Mucosa of rectum (tissue), 2 donors: Measurements from ENCODE around the gene IL17RE.

Source experiments
- H3K27ac ChIP-seq, 2 donors: one replicate each; pipeline ENCODE4 v1.7.0; 2013; ENCODE audit warnings: inconsistent platforms in 2 of 2, low read depth in 2 of 2, low read length in 2 of 2
- H3K27me3 ChIP-seq, 2 donors: one replicate each; pipeline ENCODE4 v1.7.0; 2013; ENCODE audit warnings: low read length in 2 of 2; ENCODE audit not compliant: control insufficient read depth in 2 of 2, insufficient read depth in 2 of 2
- H3K36me3 ChIP-seq, 2 donors: one replicate each; pipeline ENCODE4 v1.7.0; 2013; ENCODE audit warnings: low read length in 2 of 2; ENCODE audit not compliant: control insufficient read depth in 2 of 2, insufficient read depth in 2 of 2
- H3K4me1 ChIP-seq, 2 donors: one replicate each; pipeline ENCODE4 v1.7.0; 2013; ENCODE audit warnings: low read length in 2 of 2, mild to moderate bottlenecking in 1 of 2; ENCODE audit not compliant: control insufficient read depth in 2 of 2, insufficient read depth in 2 of 2
- H3K4me3 ChIP-seq, 2 donors: one replicate each; pipeline ENCODE4 v1.7.0; 2013; ENCODE audit warnings: low read length in 2 of 2
- H3K9ac ChIP-seq, 2 donors: one replicate each; pipeline ENCODE4 v1.7.0; 2013; ENCODE audit warnings: low read length in 2 of 2, low read depth in 1 of 2, mild to moderate bottlenecking in 1 of 2
- H3K9me3 ChIP-seq, 2 donors: one replicate each; pipeline ENCODE4 v1.7.0; 2013; ENCODE audit warnings: low read length in 2 of 2; ENCODE audit not compliant: control insufficient read depth in 2 of 2
- donor health status: healthy.
- donor health status: Normal muscosa, but diverticular disease.

Gene IL17RE

DNA sequence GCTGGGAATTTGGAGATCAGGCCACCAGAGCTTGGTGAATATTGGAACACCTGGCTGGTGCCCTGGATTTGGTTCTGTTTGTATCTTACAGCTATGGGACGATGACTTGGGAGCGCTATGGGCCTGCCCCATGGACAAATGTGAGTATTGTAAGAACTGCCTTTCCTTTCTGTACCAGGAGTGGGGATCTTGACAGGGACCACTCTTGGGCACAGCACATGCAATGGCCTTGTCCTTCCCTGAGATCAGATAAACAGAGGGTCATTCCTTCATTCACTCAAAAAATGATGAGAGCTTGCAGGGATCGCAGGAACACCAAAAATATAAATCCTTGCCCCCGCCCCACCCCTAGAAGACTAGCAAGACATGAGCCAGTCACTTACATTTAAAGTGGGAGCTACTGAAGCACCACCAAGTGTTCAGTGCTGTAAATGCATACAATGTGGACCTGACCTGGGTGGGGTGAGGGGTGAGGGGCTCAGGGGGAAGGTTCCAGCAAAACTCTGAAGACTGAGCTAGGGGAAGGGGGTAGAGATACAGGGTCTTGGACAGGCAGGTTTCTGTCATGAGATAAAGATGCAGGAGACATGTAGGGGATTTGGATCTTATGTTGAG, 28.3 kb downstream of the IL17RE start:
- no peaks in the 10 kb centered on the region for H3K27me3 ChIP-seq
- H3K9me3 ChIP-seq: no peaks in the 10 kb centered on the region
- H3K4me3 ChIP-seq: no peak overlapping the region
- H3K27ac ChIP-seq: no peak overlapping the region
- peaks cover 18 to 23% of the 10 kb centered on the region in 2 donors for H3K4me1 ChIP-seq
- H3K9ac ChIP-seq: no peak overlapping the region
- H3K36me3 ChIP-seq: peaks cover 2 to 6% of the 10 kb centered on the region in 2 donors

DNA sequence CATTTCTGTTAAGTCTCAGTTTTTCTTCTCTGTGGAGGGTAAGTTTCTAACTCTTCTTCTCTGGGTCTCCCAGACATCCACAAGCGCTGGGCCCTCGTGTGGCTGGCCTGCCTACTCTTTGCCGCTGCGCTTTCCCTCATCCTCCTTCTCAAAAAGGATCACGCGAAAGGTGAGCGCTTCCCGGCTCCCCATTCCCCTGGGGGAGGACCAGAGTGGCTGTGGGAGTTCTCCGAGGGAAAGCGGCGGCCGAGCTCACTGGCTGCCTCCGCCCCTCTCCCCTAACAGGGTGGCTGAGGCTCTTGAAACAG, 29.8 kb downstream of the IL17RE start:
- Histone ChIP-seq H3K4me3 (peak overlapping the region; percentile 94 to 98), H3K27ac (peak overlapping the region; percentile 94 to 96), H3K27me3 (no peaks in the 10 kb centered on the region), H3K9ac (peak overlapping the region; percentile 75 to 89), H3K36me3 (peaks cover 8 to 16% of the 10 kb centered on the region in 2 donors), H3K4me1 (peaks cover 18 to 23% of the 10 kb centered on the region in 2 donors), H3K9me3 (no peaks in the 10 kb centered on the region)

DNA sequence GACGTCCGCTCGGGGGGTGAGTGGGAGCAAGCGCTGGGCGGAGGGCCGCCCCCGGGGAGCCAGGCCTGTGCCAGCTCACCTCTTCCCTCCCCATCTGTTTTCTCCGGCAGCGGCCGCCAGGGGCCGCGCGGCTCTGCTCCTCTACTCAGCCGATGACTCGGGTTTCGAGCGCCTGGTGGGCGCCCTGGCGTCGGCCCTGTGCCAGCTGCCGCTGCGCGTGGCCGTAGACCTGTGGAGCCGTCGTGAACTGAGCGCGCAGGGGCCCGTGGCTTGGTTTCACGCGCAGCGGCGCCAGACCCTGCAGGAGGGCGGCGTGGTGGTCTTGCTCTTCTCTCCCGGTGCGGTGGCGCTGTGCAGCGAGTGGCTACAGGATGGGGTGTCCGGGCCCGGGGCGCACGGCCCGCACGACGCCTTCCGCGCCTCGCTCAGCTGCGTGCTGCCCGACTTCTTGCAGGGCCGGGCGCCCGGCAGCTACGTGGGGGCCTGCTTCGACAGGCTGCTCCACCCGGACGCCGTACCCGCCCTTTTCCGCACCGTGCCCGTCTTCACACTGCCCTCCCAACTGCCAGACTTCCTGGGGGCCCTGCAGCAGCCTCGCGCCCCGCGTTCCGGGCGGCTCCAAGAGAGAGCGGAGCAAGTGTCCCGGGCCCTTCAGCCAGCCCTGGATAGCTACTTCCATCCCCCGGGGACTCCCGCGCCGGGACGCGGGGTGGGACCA, 30.4 kb downstream of the IL17RE start:
- Histone ChIP-seq H3K4me1 (peaks cover 18 to 23% of the 10 kb centered on the region in 2 donors), H3K36me3 (peaks cover 12 to 16% of the 10 kb centered on the region in 2 donors), H3K4me3 (peak overlapping the region; percentile 94 to 98), H3K27ac (peak overlapping the region; percentile 94 to 96), H3K9ac (peak overlapping the region; percentile 75 to 89), H3K27me3 (no peaks in the 10 kb centered on the region), H3K9me3 (no peaks in the 10 kb centered on the region)

DNA sequence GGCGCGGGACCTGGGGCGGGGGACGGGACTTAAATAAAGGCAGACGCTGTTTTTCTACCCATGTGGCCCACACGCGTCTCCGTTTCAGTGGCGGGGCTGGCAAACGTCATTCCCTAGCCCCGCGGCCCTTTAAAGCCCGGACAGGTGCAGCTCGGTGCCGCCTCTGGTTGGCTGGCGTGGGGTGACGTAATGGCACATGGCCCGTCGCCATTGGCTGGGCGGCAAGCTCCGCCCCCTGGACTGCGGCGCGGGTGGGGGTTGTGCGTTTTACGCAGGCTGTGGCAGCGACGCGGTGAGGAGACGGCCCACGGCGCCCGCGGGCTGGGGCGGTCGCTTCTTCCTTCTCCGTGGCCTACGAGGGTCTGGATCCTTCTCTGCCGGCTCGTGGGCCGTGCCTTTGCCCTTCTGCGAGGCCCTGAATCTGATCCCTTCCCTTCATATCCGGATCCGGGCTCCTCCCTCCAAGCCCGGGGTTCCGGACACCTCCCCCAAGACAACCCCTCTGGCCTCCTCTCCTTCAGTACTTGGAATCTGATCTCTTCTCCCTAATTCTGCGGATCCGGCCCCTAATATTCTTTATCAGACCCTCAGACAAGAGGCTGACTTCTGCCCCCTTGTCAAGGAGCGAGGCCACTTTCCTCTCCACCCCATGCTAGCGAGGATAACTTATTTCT, 31.1 kb downstream of the IL17RE start, which contains the start of gene CRELD1:
TSS of gene CRELD1 (plus strand) at position 274 of the 674 bp plus-strand sequence. CDS start 605 bp downstream, outside the sequence.
- H3K9me3 ChIP-seq: no peaks in the 10 kb centered on the region
- peak within 1 kb of the TSS; percentile 94 to 98 for H3K4me3 ChIP-seq
- H3K4me1 ChIP-seq: peaks cover 18 to 23% of the 10 kb centered on the region in 2 donors
- H3K9ac ChIP-seq: peak within 1 kb of the TSS; percentile 89 to 95
- H3K27ac ChIP-seq: peak within 1 kb of the TSS; percentile 94 to 96
- H3K36me3 ChIP-seq: peaks cover 15 to 16% of the 10 kb centered on the region in 2 donors
- H3K27me3 ChIP-seq: no peaks in the 10 kb centered on the region

DNA sequence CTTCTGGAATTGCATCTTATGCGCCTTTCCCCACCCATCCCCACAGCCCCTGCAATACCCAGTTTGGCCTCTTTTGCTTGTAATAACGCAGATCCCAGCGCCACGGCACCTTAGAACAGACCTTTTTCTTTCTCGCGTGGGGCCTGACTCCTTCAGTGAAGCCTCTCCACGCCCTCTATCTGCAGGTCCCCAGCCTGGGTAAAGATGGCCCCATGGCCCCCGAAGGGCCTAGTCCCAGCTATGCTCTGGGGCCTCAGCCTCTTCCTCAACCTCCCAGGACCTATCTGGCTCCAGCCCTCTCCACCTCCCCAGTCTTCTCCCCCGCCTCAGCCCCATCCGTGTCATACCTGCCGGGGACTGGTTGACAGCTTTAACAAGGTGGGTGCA, 31.6 kb downstream of the IL17RE start:
- Histone ChIP-seq H3K27ac (peak overlapping the region; percentile 94 to 96), H3K27me3 (no peaks in the 10 kb centered on the region), H3K9ac (peak overlapping the region; percentile 89 to 95), H3K9me3 (no peaks in the 10 kb centered on the region), H3K36me3 (peaks cover 15 to 16% of the 10 kb centered on the region in 2 donors), H3K4me3 (peak overlapping the region; percentile 94 to 98), H3K4me1 (peaks cover 18 to 23% of the 10 kb centered on the region in 2 donors)

DNA sequence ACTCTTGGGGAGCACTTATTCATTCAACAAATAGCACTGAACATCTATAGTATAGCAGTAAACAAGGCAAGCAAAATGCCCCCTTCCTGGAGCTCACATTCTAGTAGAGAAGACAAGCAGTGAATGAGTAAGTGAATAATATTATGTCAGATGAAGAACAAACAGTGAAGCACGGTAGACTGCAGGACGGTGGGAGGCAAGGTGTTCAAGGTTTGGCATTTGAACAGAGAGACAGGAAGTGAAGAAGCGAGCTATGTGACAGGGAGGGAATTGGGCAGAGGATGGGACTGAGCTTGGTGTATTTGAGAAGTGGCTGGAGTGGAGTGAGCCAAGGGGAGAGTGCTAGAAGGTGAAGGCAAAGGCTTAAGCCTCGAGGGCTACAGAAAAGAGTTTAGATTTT, 32.3 kb downstream of the IL17RE start:
- peak overlapping the region in 1 of 2 donors; percentile 94 for H3K4me3 ChIP-seq
- no peak overlapping the region for H3K27ac ChIP-seq
- H3K9me3 ChIP-seq: no peaks in the 10 kb centered on the region
- H3K36me3 ChIP-seq: peaks cover 14 to 15% of the 10 kb centered on the region in 2 donors
- H3K9ac ChIP-seq: peak overlapping the region in 1 of 2 donors; percentile 95
- H3K27me3 ChIP-seq: no peaks in the 10 kb centered on the region
- peaks cover 18 to 23% of the 10 kb centered on the region in 2 donors for H3K4me1 ChIP-seq

DNA sequence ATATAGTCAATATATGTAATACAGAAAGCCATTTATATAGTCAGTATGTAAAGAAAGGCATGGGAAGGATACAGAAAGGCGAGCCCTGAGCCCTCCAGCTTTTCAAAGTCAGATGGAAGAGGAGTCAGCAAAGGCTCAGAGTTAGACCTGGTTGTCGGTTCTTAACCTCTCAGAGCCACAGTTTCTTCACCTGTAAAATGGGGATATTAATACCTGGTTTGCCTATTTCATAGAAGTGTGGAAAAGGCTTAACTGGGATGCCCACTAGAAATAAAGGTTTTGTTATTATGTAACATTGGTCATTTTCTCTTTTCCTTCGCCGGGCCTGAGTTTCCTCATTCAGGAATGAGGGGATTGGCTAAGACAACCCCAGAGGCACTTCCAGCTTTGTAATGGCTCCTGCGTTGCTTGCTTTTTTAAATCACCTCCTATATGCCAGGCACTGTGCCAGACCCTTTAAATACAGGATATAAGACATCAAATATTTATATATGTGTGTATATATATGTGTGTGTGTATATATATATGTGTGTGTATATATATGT, 33.4 kb downstream of the IL17RE start:
- no peak overlapping the region for H3K9ac ChIP-seq
- no peaks in the 10 kb centered on the region for H3K9me3 ChIP-seq
- H3K27ac ChIP-seq: no peak overlapping the region
- peaks cover 14 to 17% of the 10 kb centered on the region in 2 donors for H3K36me3 ChIP-seq
- peaks cover 18 to 23% of the 10 kb centered on the region in 2 donors for H3K4me1 ChIP-seq
- H3K27me3 ChIP-seq: no peaks in the 10 kb centered on the region
- H3K4me3 ChIP-seq: no peak overlapping the region

DNA sequence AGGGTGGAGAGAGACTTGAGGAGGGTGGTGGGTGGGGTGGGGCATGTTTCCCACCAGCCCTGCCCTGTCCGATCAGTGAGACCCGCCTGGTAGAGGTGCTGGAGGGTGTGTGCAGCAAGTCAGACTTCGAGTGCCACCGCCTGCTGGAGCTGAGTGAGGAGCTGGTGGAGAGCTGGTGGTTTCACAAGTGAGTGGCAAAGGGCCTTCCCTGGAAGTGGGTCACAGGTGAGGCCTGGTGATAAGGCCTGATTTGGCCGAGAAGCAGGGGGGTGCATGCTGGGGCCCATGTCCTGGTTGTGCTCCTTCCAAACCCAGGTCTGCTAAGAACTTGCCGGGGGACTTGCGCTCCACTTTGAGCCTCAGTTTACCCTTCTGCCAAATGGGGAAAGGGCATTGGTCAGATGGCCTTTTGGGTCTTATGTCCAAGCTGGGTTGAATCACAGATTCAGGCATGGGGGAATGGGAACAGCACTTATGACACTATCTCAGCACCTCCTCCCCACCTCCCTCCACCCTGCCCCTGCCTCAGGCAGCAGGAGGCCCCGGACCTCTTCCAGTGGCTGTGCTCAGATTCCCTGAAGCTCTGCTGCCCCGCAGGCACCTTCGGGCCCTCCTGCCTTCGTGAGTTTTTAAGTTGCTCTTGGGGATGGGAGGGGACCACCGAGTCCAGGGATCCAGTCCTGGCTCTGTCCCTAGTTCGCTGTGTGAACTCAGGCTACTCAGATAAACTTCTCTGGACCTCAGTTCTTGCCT, 35.0 kb downstream of the IL17RE start:
- peaks cover 15 to 19% of the 10 kb centered on the region in 2 donors for H3K4me1 ChIP-seq
- no peaks in the 10 kb centered on the region for H3K9me3 ChIP-seq
- H3K27me3 ChIP-seq: no peaks in the 10 kb centered on the region
- no peak overlapping the region for H3K27ac ChIP-seq
- no peak overlapping the region for H3K9ac ChIP-seq
- H3K4me3 ChIP-seq: no peak overlapping the region
- peaks cover 20 to 24% of the 10 kb centered on the region in 2 donors for H3K36me3 ChIP-seq

DNA sequence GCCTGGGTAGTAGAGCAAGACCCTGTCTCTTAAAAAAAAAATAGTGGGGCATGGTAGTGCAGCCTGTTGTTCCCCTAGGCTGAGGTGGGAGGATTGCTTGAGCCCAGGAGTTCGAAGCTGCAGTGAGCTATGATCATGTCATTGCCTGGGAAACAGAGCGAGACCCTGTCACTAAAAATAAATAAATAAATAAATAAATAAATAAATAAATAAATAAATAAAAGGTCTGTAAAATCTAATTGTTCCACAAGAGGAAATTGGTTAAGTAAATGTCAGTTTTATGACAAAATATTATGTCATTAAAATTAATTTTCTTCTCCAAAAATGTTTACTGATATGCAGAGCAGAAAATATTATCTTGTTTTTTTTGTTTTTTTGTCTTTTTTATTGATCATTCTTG, 36.3 kb downstream of the IL17RE start:
- Histone ChIP-seq H3K36me3 (peaks cover 26 to 30% of the 10 kb centered on the region in 2 donors), H3K27ac (no peak overlapping the region), H3K4me3 (no peak overlapping the region), H3K9ac (no peak overlapping the region), H3K4me1 (peaks cover 12 to 14% of the 10 kb centered on the region in 2 donors), H3K27me3 (no peaks in the 10 kb centered on the region), H3K9me3 (no peaks in the 10 kb centered on the region)
